ENCODE results near the gene SH3BGRL2.

DNA sequence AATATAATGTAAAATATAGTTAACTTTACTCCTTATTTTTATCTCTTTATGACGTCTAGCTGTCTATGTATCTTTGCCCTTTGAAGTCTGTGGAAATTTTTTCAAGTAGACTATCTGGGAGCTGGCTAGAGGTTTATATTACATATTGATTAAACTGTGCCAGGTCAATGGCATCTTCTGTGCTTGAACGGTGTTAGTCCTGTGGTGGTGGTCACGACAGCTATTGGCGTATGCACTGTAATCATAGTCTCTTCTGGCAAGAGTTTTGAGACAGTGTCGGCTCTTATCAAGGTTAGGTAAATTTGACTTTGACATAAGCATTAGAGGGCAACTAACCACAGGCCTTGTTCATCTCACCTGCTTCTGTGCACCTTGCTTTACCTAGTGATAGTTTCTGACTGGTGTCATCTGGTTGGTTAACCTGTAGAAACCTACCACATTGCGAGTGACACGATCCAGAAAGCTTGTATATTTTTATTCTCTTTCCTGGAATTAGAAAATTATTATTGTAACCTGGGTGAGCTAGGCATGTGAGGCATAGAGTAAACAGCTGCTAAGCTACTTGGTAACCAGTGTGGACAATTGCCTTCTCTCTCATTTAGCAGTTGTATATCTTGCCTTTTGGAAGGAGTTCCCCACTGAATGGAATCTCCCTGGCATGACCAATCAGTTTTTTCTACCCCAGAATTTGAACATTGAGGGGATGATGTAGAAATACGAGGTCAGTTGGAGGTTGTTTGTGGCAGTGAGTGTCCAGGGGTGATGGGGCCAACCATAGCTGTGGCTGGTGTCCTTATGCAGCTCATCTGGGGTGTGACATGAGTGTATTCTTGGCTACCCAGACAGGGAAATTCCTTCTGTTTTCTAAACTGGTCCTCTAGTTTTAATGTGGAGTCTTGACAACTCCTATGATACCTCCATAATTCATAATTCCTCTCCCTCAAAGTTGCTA lies 45.9 kb downstream of the SH3BGRL2 start:
- no peak for TF ChIP-seq POLR2A (IDR thresholded peaks at IDR 0.05)
- TF ChIP-seq, protein P1, sequence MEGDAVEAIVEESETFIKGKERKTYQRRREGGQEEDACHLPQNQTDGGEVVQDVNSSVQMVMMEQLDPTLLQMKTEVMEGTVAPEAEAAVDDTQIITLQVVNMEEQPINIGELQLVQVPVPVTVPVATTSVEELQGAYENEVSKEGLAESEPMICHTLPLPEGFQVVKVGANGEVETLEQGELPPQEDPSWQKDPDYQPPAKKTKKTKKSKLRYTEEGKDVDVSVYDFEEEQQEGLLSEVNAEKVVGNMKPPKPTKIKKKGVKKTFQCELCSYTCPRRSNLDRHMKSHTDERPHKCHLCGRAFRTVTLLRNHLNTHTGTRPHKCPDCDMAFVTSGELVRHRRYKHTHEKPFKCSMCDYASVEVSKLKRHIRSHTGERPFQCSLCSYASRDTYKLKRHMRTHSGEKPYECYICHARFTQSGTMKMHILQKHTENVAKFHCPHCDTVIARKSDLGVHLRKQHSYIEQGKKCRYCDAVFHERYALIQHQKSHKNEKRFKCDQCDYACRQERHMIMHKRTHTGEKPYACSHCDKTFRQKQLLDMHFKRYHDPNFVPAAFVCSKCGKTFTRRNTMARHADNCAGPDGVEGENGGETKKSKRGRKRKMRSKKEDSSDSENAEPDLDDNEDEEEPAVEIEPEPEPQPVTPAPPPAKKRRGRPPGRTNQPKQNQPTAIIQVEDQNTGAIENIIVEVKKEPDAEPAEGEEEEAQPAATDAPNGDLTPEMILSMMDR (IDR thresholded peaks at IDR 0.05): no peak
